K562 (cell line): ENCODE measurements around the gene AAMDC. TPM values are rescaled to one million over a fixed set of nuclear protein-coding genes. Genes with fewer than 3 reads are reported as not detected.

Source experiments
- AFF4 ChIP-seq: sonication (generic); formaldehyde crosslinking; IDR thresholded peaks from 2 replicates; pipeline ENCODE4 v1.8.0; 2023; ENCODE audit warnings: mild to moderate bottlenecking, missing genetic modification reagents
- ARID1B ChIP-seq: fragments of 450-650 bp; IDR thresholded peaks from 2 replicates; pipeline ENCODE4 v1.6.1; 2016; ENCODE audit warnings: antibody characterized with exemption, mild to moderate bottlenecking, inconsistent platforms
- ATF2 ChIP-seq: sonication (generic); formaldehyde crosslinking; IDR thresholded peaks from 2 replicates; pipeline ENCODE4 v1.8.1; 2022; ENCODE audit warnings: missing genetic modification reagents
- CBFA2T3 ChIP-seq: fragments of 450-650 bp; IDR thresholded peaks from 2 replicates; pipeline ENCODE4 v1.6.1; 2017
- CHD1 ChIP-seq: fragments of 200-600 bp; sonication (generic); IDR thresholded peaks from one replicate; pipeline ENCODE4 v1.6.1; 2012; ENCODE audit warnings: mild to moderate bottlenecking, moderate library complexity, low read length, inconsistent platforms
- CHD4 ChIP-seq: fragments of 200-600 bp; sonication (generic); IDR thresholded peaks from 3 replicates; pipeline ENCODE4 v1.6.1; 2012; ENCODE audit warnings: low read depth, mild to moderate bottlenecking, mixed read lengths, low read length, inconsistent platforms; ENCODE audit not compliant: insufficient read depth, insufficient replicate concordance, poor library complexity, severe bottlenecking
- CREBBP ChIP-seq: IDR thresholded peaks from one replicate; pipeline ENCODE4 v1.6.1; 2012; ENCODE audit warnings: low read depth, mild to moderate bottlenecking, control low read depth, inconsistent platforms, low read length
- CREM ChIP-seq: IDR thresholded peaks from 2 replicates; pipeline ENCODE4 v1.6.1; 2014; ENCODE audit warnings: antibody characterized with exemption, low read depth
- MIER1 ChIP-seq: fragments of 450-650 bp; IDR thresholded peaks from 2 replicates; pipeline ENCODE4 v1.6.1; 2016; ENCODE audit warnings: antibody characterized with exemption, mild to moderate bottlenecking, low read depth
- MNT ChIP-seq, 2 experiments: fragments of 450-650 bp; conservative IDR thresholded peaks; 2 replicates each; pipeline ENCODE4 v1.6.1; 2017; ENCODE audit warnings: mild to moderate bottlenecking in 2 of 2, moderate library complexity in 2 of 2
- RAD21 ChIP-seq, 2 experiments: fragments of 250-450 bp in 1 of 2; fragments of 450-650 bp in 1 of 2; sonication (Bioruptor Pico) in 1 of 2; formaldehyde crosslinking in 1 of 2; IDR thresholded peaks in 1 of 2; conservative IDR thresholded peaks in 1 of 2; 2 replicates each; pipeline versions ENCODE4 v1.4.0 to v1.8.0; 2020 to 2022; ENCODE audit warnings: mild to moderate bottlenecking in 2 of 2, moderate library complexity in 1 of 2
- RBBP5 ChIP-seq: fragments of 200-600 bp; sonication (generic); IDR thresholded peaks from 2 replicates; pipeline ENCODE4 v1.6.1; 2012; ENCODE audit warnings: borderline replicate concordance, mild to moderate bottlenecking, low read length, control low read depth, inconsistent platforms; ENCODE audit not compliant: insufficient read depth, poor library complexity, severe bottlenecking
- RCOR1 ChIP-seq, 2 experiments: IDR thresholded peaks; 2 replicates each; pipeline ENCODE4 v1.6.1; 2012; ENCODE audit warnings: low read depth in 2 of 2, low read length in 2 of 2, borderline replicate concordance in 1 of 2, improper control_type of control experiment in 1 of 2
- SLC30A9 ChIP-seq: fragments of 250-450 bp; sonication (Bioruptor Pico); IDR thresholded peaks from 2 replicates; pipeline ENCODE4 v1.8.0; 2022; ENCODE audit warnings: mild to moderate bottlenecking, moderate library complexity
- TAL1 ChIP-seq: fragments of 450-650 bp; IDR thresholded peaks from 2 replicates; pipeline ENCODE4 v1.6.1; 2016; ENCODE audit warnings: mild to moderate bottlenecking
- TFAP4 ChIP-seq: sonication (generic); formaldehyde crosslinking; IDR thresholded peaks from 2 replicates; pipeline ENCODE4 v1.8.0; 2022; ENCODE audit warnings: missing genetic modification reagents, mild to moderate bottlenecking, moderate library complexity, borderline replicate concordance
- USF2 ChIP-seq: sonication (generic); formaldehyde crosslinking; IDR thresholded peaks from 2 replicates; pipeline ENCODE4 v1.5.0; 2020; ENCODE audit warnings: missing genetic modification reagents
- ZKSCAN1 ChIP-seq: fragments of 150-350 bp; IDR thresholded peaks from 2 replicates; pipeline ENCODE4 v1.6.1; 2016; ENCODE audit warnings: low read depth, low read length
- polyA plus RNA-seq, 8 experiments: library from polyadenylated mRNA; depleted of rRNA in 4 of 8; stranded (reverse) in 5 of 8; unstranded in 3 of 8; fragments of >200 nt; fragmentation: Nextera tagmentation in 2 of 8; fragmentation: Illumina TruSeq in 1 of 8; extraction: Ambion mirVana in 2 of 8; extraction: Trizol in 1 of 8; gene quantifications; 2 replicates each; pipeline versions ENCODE4 v1.2.1 to v1.2.3, GENCODE V29; 2011 to 2014; ENCODE audit warnings: inconsistent platforms in 1 of 8, missing spikeins in 1 of 8
- total RNA-seq, 7 experiments: library from RNA; depleted of rRNA in 6 of 7; stranded (reverse); fragments of >200 nt in 6 of 7; fragmentation: Illumina TruSeq in 2 of 7; extraction: Trizol in 2 of 7; gene quantifications; 2 replicates each; pipeline versions ENCODE4 v1.2.1 to v1.2.3, GENCODE V29; 2011 to 2021; ENCODE audit warnings: low replicate concordance in 1 of 7

Gene AAMDC
- total and polyA plus RNA-seq, 9 of the 15 experiments (the other 6 are each of a cell fraction or from before 2014, with no cell fraction given), result 10.4 to 40.6 (median 15.6) TPM

- TF ChIP-seq TFAP4 (CRISPR knock-in tag) (peak; percentile 71), MNT (conservative IDR thresholded peaks at IDR 0.05) (peak in 1 of 2 experiments; percentile 4; a peak in 2 of 4 replicates), MIER1 (0 out of 2 replicates have a peak, but pooled peaks have one; percentile 4), CBFA2T3 (peak; percentile 49), TAL1 (no peak), AFF4 (0 out of 2 replicates have a peak, but pooled peaks have one; percentile 21), SLC30A9 (CRISPR knock-in tag) (no peak), CHD1 (peak; percentile 67), USF2 (CRISPR knock-in tag) (peak; percentile 22; the same call in 1 of the 2 replicates), RCOR1 (IDR thresholded peaks at IDR 0.05; ENCODE audit: borderline replicate concordance in 1 of 2, low read depth in 2 of 2, low read length in 2 of 2) (0 out of 4 replicates have a peak, but pooled peaks of 1 of the 2 experiments have one; percentile 54), RAD21 (CRISPR knock-in tag; conservative IDR thresholded peaks at IDR 0.05 in 1 of 2, IDR thresholded peaks at IDR 0.05 in 1 of 2) (no peak), ZKSCAN1 (0 out of 2 replicates have a peak, but pooled peaks have one; percentile 22), RBBP5 (peak; percentile 43), CHD4 (peak; percentile 17), CREM (no peak; the same call in 1 of the 2 replicates), ATF2 (CRISPR knock-in tag) (no peak), ARID1B (peak; percentile 64), CREBBP (no peak)
Observed at GRCh38 chr11:77819921-77820564, 901 bp upstream of the AAMDC start (continued).
